Measurements from ENCODE around the gene ACTR8.

Gene ACTR8

GRCh38 chr3:53833053-53833645, 48.8 kb downstream of the ACTR8 start:
- no peak for DNase-seq

GRCh38 chr3:53830944-53831343, 51.0 kb downstream of the ACTR8 start:
- no peak for DNase-seq

GRCh38 chr3:53829605-53830004, 52.3 kb downstream of the ACTR8 start:
- no peak for DNase-seq

- DNase-seq, result no peak
Observed at GRCh38 chr3:53828581-53828980, 53.4 kb downstream of the ACTR8 start.

- no peak for DNase-seq
Observed at GRCh38 chr3:53826048-53826447, 55.9 kb downstream of the ACTR8 start.

- no peak for DNase-seq
Observed at GRCh38 chr3:53824795-53825194, 57.2 kb downstream of the ACTR8 start.

GRCh38 chr3:53823956-53824657, 57.8 kb downstream of the ACTR8 start:
- DNase-seq, result no peak

- no peak for DNase-seq
Observed at GRCh38 chr3:53823026-53823955, 58.7 kb downstream of the ACTR8 start.

- no peak for DNase-seq
Observed at GRCh38 chr3:53822331-53822741, 59.6 kb downstream of the ACTR8 start.

- DNase-seq, result no peak
Observed at GRCh38 chr3:53821631-53822121, 60.3 kb downstream of the ACTR8 start.

- no peak for DNase-seq
Observed at GRCh38 chr3:53820756-53821580, 61.0 kb downstream of the ACTR8 start.

- no peak for DNase-seq
Observed at GRCh38 chr3:53820084-53820483, 61.9 kb downstream of the ACTR8 start.

- DNase-seq, result no peak
Observed at GRCh38 chr3:53819163-53819868, 62.6 kb downstream of the ACTR8 start.

- no peak for DNase-seq
Observed at GRCh38 chr3:53818221-53819162, 63.5 kb downstream of the ACTR8 start.

GRCh38 chr3:53817809-53818208, 64.1 kb downstream of the ACTR8 start:
- no peak for DNase-seq

GRCh38 chr3:53817211-53817610, 64.7 kb downstream of the ACTR8 start:
- no peak for DNase-seq
